GM10847 (cell line): ENCODE data around the gene ANAPC13.

Experiments
- POLR2A ChIP-seq: IDR thresholded peaks from 2 replicates; pipeline ENCODE4 v1.6.1; 2011; ENCODE audit not compliant: insufficient read length; ENCODE audit errors: extremely low read depth

The ANAPC13 gene

DNA sequence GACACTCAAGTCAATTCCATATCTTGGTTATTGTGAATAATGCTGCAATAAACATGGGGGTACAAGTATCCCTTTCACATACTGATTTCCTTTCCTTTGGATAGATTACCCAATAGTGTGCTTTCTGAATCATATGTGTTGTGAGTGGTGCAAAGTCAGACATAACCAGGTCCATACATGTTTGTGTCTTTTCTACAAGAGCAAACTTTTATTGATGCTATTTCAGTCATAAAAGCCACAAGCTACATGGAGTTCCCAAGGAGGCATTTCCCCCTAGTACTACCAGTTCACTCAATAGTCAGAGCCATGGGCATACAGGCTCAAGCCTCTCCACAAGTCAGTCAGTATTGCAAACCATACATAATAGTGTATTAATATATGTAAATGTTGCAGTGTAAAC lies 10.2 kb upstream of the ANAPC13 start:
- no peak for TF ChIP-seq POLR2A

DNA sequence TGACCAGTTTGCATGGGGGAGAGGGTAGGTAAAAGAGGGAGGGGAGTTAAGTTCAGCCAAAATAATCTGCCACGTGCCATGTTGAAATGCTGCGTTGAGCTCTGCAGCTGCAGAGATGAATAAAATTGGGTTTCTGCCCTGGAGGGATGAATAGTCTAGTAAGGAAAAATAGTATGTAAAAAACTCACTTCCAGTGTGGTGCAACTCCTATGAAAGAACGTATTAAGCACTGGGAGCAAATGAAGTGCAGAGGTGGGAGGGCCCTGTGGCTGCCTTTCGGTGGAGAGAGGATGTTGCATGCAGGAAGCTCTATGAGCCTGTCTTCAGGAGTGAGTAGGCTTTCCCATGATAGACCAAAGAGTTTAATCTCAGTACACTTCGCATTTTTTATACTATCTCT lies 8.7 kb upstream of the ANAPC13 start:
- TF ChIP-seq POLR2A: no peak

DNA sequence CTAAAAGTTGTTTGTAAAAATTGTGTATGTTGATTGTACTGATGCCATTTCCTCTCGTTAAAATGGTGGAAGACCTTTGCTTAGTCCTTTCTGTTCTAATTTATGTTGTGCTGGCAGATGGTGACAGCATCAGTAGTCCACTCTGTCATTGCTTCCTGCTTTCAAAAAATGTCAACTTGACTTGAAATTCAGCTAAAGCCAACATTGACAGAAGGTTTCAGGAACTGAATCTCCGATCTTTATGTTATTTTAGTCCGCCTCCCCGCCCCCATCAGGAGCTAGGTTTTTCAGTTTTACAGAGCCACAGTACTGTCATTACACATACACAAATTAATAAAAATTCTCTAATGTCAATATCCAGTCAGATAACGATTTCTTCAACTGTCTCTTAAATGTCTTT lies 1.6 kb upstream of the ANAPC13 start:
- TF ChIP-seq POLR2A: no peak

DNA sequence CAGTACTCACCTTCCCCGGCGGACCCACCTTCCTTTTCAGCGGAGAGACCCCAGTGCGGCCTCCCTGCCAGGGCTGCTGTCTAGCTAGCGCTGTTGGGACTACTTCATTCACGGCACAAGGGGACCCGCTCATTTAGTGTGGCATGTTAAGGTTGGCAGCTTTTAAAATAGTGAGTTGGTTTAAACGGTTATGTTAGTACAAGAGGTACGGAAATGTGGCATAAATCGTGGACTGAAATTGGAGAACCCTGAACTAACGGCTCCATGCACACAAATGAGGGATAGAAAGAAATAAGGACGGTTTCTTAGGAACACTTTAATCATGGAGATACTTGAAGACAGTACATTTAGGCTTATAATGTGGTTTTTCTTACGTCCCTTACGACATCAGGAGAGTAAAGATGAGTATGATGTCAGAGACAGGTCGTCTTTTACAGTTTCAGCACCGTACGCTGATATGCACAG lies 824 bp upstream of the ANAPC13 start:
- no peak for TF ChIP-seq POLR2A

- TF ChIP-seq POLR2A: peak; percentile 0
Measured at GRCh38 chr3:134485075-134485717, 589 bp downstream of the ANAPC13 start.

- no peak for TF ChIP-seq POLR2A
Measured at GRCh38 chr3:134483195-134483900, 2.4 kb downstream of the ANAPC13 start.

- TF ChIP-seq POLR2A: no peak
Measured at GRCh38 chr3:134482622-134483021, 3.2 kb downstream of the ANAPC13 start.

DNA sequence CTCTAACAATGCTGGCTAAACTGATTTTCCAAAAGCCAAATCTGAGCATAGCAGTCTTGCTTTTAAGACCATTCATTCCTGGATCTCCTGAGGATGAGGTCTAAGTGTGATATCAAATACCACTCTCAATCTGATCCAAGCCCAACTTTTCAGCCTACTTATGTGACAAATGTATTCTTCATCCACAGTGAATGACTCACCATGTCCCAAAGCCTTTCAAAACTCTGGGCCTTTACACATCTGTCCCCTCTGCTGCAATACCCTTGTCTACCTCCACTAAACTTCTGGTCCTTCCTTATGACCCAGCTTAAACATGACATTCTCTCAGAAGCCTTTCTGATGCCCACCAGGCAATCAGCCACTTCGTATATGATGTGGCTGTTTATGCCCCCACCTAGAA lies 4.6 kb downstream of the ANAPC13 start:
- TF ChIP-seq POLR2A: no peak

- no peak for TF ChIP-seq POLR2A
Measured at GRCh38 chr3:134480546-134480945, 5.2 kb downstream of the ANAPC13 start.

DNA sequence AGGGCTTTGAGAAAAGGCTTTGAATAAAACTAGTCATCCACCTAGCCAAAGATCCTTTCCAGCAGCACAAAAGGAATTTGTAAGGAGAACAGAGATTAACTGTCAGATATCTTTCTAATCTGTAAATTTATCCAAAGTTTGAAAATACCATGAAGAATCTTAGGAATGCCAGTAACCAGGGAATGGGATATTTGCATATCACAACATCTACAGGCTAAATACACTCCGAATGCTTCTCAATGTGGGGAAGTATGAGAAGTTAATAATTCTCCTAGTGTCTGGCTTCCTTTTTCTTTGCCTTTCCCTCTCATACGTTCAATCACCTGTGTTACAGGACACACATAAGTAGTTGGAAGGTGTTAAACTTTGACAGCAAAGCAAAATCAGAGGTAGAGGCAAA lies 7.8 kb downstream of the ANAPC13 start:
- TF ChIP-seq POLR2A: no peak

GRCh38 chr3:134477002-134477401 lies 8.8 kb downstream of the ANAPC13 start:
- TF ChIP-seq POLR2A: no peak

DNA sequence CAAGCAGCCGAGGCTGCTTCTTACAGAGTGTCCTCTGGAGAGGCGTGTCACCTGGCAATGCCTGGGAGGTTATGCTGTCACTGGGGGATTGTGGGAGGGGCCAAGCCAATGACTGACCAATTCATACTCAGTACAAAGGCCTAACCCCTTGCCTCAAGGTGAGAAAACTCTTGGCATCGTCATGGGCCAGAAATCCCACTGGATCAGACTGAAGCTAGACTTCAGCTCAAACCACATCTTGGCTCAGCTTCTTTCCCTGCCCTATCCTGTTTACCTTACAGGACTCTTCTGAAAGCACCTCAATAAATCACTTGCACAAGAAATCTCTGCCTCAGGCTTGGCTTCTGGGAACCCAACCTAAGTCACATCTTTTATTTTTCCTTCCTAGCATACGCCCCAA lies 9.5 kb downstream of the ANAPC13 start:
- TF ChIP-seq POLR2A: no peak

GRCh38 chr3:134474956-134475355 lies 10.8 kb downstream of the ANAPC13 start:
- TF ChIP-seq POLR2A: no peak

DNA sequence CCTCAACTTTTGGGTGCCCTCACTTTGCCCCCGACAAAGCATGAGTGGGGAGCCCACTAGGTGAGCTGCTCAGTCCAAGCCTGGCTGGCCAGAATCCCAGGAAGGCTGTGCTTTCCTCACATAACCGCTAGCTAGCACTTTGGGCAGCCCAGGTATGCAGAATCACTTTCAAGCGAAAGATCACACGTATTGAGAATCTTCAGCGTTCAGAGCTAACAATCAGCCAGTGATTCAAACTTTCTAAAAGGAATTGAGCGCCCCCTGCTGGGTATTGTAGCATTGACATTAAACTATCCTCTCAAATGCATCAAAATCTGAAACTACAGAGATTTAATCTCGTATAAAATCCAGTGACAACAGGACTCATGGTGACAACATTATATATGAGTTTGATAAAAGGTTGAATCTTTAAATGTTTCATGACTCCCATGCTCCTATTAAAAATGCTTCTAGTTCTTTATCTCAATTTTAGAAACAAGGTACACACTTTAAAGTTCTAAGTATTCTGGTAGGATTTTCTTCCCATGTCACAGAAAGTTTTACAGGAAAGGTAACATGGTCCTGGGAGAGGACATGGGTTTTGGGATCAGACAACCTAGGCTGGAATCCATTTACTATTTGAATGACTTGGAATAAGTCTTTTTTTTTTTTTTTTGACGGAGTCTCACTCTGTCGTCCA lies 11.8 kb downstream of the ANAPC13 start:
- TF ChIP-seq POLR2A: no peak

- no peak for TF ChIP-seq POLR2A
Measured at GRCh38 chr3:134472831-134473230, 13.0 kb downstream of the ANAPC13 start.

DNA sequence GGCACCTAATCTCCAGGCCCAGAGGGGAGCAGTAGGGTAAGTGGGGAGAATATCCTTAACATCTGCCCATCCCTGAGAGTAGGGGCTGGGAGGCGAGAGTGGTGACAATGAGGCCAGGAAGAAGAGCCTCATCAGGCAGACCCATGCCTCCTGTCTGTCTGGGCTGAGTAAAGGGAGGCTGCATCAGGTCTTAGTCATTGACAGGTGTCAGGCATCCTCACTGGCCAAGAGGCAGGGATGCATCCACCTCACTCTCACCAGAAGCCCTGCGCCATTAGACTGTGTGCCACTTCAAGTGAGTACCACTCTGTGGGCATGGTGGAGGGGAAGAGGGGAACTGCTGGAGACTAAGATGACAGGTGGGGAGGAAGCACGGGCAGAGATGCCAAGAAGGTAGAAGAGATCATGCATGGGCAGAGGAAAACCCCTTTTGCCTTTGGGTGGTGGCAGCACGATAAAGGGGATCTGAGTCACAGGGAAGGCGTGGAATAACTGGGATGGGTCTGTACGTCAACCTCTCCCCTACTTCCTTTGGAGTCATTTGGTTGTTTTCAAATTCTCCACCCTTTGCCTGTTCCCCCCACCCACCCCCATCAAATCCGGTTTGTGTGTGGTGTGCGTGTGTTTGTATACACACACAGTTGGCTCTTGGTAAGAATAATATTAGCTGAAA lies 14.1 kb downstream of the ANAPC13 start:
- no peak for TF ChIP-seq POLR2A
